Testis (tissue), 3 donors: ENCODE results near the gene BTRC. TPM values are rescaled to one million over a fixed set of nuclear protein-coding genes. Genes with fewer than 3 reads are reported as not detected.

Experiments used
- DNase-seq: peaks from one replicate; pipeline ENCODE4 v3.0.0-alpha.2; 2019
- H3K27ac ChIP-seq, 2 donors: fragments of 200-600 bp; sonication (generic); one replicate each; pipeline ENCODE4 v1.5.1; 2019
- H3K27me3 ChIP-seq: fragments of 200-600 bp; sonication (generic); one replicate; pipeline ENCODE4 v1.5.1; 2019
- H3K36me3 ChIP-seq: fragments of 200-600 bp; sonication (generic); one replicate; pipeline ENCODE4 v1.5.1; 2017; ENCODE audit warnings: low read depth; ENCODE audit errors: missing control alignments
- H3K4me1 ChIP-seq: fragments of 200-600 bp; sonication (generic); one replicate; pipeline ENCODE4 v1.5.1; 2019
- H3K4me3 ChIP-seq, 2 donors: fragments of 200-600 bp; sonication (generic); one replicate each; pipeline ENCODE4 v1.5.1; 2017 to 2019
- H3K9me3 ChIP-seq: fragments of 200-600 bp; sonication (generic); one replicate; pipeline ENCODE4 v1.5.1; 2017
- POLR2A ChIP-seq: fragments of 450-650 bp; IDR thresholded peaks from one replicate; pipeline ENCODE4 v1.6.1; 2017; ENCODE audit warnings: antibody characterized with exemption, mild to moderate bottlenecking, moderate library complexity
- WGBS, 2 donors: methylation state at CpG; one replicate each; pipeline ENCODE4 v1.1.5; 2018; 5-methylcytosine and 5-hydroxymethylcytosine counted together
- intact Hi-C: fragments of 100-400 bp; cut with DNase I; formaldehyde crosslinking; loops from one replicate; pipeline ENCODE4 v1.15.1; 2023; ENCODE audit warnings: low total_unique reads
- polyA plus RNA-seq: library from polyadenylated mRNA; stranded (reverse); fragments of 350-450 nt; fragmentation: Illumina TruSeq; extraction: RNeasy Lipid Tissue Mini Kit (QIAGEN cat#74804); gene quantifications from one replicate; pipeline ENCODE4 v1.2.3, GENCODE V29; 2014; ENCODE audit warnings: low read depth, low replicate concordance; ENCODE audit not compliant: insufficient read depth
- total RNA-seq, 2 donors: library from RNA; depleted of rRNA; stranded (reverse); fragments of >200 nt; gene quantifications; one replicate each; pipeline ENCODE4 v1.2.3, GENCODE V29; 2016
- TF ChIP-seq, protein P1 (sequence below), 3 experiments: fragments of 450-650 bp in 2 of 3; fragments of 200-600 bp in 1 of 3; sonication (generic) in 1 of 3; IDR thresholded peaks; one replicate each; pipeline ENCODE4 v1.5.1; 2016 to 2019; ENCODE audit warnings: antibody characterized with exemption in 3 of 3, mild to moderate bottlenecking in 2 of 3, moderate library complexity in 1 of 3

BTRC gene
- total and polyA plus RNA-seq, 3 donors from 2014 or later = 40.0 to 43.8 (median 41.0) TPM

DNA sequence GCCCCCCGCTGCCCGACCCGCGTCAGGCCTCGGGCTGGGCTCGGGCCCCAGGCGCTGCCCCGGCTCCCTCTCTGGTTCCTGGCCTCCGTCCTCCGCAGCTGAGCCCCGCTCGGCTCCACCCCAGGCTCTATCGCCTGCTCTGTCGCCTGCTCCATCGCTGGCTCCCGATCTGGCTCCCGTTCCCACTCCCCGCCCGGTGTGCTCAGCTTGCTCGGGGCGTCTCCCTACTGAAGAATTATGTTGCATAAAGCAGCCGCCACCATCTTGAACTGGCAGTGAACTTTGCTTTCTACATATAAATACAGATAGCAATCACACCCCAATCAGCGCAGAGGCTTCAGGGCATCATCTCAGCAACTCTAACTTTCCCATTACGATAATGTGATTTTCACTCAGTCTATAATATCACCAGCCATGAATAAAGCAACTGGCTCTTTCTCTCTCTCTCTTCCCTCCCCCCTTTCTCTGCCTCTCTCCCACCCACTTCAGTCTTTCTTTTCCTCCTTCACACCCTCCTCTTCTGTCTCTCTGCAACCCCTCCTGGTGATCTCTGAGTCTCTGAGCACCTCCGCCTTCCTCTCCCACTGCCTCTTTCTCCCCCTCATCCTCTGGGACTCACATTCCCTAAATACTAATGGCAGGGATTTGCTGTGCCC lies 43.3 kb upstream of the BTRC start:
- WGBS, 2 donors = 12 to 24% methylated on average over 24 to 25 of the region's 25 CpGs
- intact Hi-C loops = no loop called here
- TF ChIP-seq, protein P1, sequence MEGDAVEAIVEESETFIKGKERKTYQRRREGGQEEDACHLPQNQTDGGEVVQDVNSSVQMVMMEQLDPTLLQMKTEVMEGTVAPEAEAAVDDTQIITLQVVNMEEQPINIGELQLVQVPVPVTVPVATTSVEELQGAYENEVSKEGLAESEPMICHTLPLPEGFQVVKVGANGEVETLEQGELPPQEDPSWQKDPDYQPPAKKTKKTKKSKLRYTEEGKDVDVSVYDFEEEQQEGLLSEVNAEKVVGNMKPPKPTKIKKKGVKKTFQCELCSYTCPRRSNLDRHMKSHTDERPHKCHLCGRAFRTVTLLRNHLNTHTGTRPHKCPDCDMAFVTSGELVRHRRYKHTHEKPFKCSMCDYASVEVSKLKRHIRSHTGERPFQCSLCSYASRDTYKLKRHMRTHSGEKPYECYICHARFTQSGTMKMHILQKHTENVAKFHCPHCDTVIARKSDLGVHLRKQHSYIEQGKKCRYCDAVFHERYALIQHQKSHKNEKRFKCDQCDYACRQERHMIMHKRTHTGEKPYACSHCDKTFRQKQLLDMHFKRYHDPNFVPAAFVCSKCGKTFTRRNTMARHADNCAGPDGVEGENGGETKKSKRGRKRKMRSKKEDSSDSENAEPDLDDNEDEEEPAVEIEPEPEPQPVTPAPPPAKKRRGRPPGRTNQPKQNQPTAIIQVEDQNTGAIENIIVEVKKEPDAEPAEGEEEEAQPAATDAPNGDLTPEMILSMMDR (IDR thresholded peaks at IDR 0.05) = no peak
- TF ChIP-seq POLR2A = no peak
- peak overlapping the region in 1 of 2 donors; percentile 27 for H3K4me3 ChIP-seq
- H3K27ac ChIP-seq = no peak overlapping the region
- no peak for DNase-seq
- H3K9me3 ChIP-seq = no peaks in the 10 kb centered on the region
- no peaks in the 10 kb centered on the region for H3K27me3 ChIP-seq
- no peaks in the 10 kb centered on the region for H3K36me3 ChIP-seq
- peaks cover 8% of the 10 kb centered on the region for H3K4me1 ChIP-seq

DNA sequence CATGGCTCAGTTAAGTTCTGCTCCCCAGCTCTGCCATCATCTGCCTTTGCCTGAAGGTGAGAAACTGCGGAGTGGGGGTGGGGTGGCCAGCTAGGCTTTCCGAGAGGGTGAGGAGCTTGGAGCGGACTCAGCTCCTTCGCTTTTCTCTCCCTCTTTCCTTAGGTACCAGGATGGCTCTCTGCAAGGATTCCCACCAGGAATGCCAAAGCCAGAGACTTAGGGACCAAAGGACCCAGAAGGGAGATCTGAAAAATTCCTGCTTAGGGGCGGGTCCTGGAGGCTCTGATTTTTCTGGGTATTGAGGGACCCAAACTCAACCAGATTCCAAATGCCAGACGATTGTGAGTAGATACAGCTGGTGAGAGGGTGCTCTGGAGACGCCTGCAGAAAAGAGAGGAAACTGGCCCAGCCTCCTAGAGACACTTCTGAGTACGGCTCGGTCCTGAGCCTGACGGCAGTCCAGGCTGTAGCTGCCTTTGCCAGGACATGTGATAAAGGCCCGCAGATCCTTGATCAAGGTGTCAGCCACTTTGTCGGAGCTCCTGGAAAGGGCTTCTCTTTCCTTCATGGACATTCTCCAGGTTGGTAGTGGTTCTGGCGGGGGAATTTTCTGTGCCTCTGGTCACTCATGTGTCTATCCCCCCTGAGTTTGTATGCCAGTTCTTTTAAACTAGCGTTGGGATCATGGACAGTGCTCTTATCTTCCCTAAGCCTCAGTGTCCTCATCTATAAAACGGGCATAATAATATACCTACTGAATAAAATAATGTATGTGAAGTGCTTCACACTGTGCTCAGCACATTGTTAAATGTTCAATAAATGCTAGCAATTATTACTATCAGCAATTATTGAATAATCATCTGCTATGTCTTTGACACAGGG lies 42.5 kb upstream of the BTRC start:
- Histone ChIP-seq H3K4me3 (peak overlapping the region in 1 of 2 donors; percentile 27), H3K9me3 (no peaks in the 10 kb centered on the region), H3K36me3 (no peaks in the 10 kb centered on the region), H3K27ac (no peak overlapping the region), H3K4me1 (peaks cover 8% of the 10 kb centered on the region), H3K27me3 (no peaks in the 10 kb centered on the region)
- WGBS, 2 donors = 18% methylated on average over 11 to 15 of the region's 15 CpGs
- DNase-seq = peak; percentile 33
- no peak for TF ChIP-seq POLR2A
- TF ChIP-seq, protein P1 (IDR thresholded peaks at IDR 0.05) = no peak
- intact Hi-C loops = no loop called here

DNA sequence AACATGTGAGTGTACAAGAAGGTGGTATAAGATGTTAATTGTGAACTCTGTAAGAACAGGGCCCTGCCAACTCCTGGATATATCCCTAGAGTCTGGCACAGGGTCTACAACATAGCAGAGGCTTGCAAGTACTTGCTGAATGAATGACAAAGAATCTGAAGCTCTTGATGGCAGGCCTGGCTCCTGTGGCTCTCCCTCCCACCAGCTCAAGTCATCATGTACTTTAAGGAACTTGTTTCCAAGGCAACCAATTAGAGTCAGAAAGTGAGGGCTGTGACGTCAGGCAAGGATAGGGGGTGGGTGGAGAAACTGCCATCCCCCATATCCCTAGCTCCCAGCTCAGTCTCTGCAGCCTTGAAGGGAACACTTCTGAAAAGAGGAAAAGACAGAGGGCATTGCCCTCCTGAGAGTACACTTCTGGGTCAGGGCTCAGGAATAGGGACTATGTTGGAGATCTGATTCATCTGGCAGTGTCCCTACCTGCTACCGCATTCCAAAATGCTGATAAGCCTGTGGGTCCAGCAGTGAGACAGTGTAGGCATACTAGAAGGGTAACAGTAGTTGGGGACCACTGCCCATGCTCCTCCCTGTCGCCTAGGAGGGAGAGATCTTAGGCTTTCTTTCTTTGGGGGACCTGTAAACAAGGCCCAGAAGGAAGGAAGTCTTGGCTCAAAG lies 34.6 kb upstream of the BTRC start:
- Histone ChIP-seq H3K4me3 (no peak overlapping the region), H3K27me3 (no peaks in the 10 kb centered on the region), H3K4me1 (no peaks in the 10 kb centered on the region), H3K27ac (no peak overlapping the region), H3K9me3 (no peaks in the 10 kb centered on the region), H3K36me3 (no peaks in the 10 kb centered on the region)
- no peak for TF ChIP-seq POLR2A
- TF ChIP-seq, protein P1 (IDR thresholded peaks at IDR 0.05) = no peak
- intact Hi-C loops = no loop called here
- WGBS, 2 donors = 64 to 90% methylated on average over 3 of the region's 3 CpGs
- no peak for DNase-seq

DNA sequence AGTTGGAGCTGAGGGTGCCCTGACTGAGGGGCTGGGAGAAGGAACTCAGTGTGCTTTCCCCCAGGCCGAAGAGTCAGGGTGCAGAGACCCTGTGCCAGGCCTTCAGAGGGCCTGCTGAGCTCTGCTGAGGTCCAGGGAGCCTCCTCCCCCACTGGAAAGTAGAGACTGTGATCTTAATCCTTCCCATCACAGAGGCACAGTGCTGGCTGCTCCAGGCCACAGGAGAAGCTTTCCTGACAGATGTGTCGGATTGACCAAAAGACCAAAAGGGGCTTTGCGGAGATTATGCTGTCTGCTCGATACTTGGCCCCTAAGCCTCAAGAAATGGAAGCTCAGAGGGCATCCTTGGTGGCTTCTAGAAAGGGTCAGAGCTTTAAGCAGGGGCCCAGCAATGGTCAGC lies 32.9 kb upstream of the BTRC start:
- Histone ChIP-seq H3K9me3 (no peaks in the 10 kb centered on the region), H3K36me3 (no peaks in the 10 kb centered on the region), H3K27me3 (no peaks in the 10 kb centered on the region), H3K4me1 (no peaks in the 10 kb centered on the region), H3K27ac (no peak overlapping the region), H3K4me3 (no peak overlapping the region)
- no peak for TF ChIP-seq POLR2A
- TF ChIP-seq, protein P1 (IDR thresholded peaks at IDR 0.05) = no peak
- intact Hi-C loops = no loop called here
- WGBS, 2 donors = 85 to 100% methylated on average over 1 to 4 of the region's 4 CpGs
- DNase-seq = no peak
